Liver (tissue), 3 donors: ENCODE measurements around the gene TMPRSS3.
A peak's percentile ranks its signal among the peaks of the same experiment; 100 is the strongest.

ENCODE experiments used
- ATF3 ChIP-seq: IDR thresholded peaks from 2 replicates; pipeline ENCODE4 v1.6.1; 2016; ENCODE audit warnings: antibody characterized with exemption
- CTCF ChIP-seq: fragments of 150-350 bp; IDR thresholded peaks from 2 replicates; pipeline ENCODE4 v1.5.1; 2017; ENCODE audit warnings: improper control_type of control experiment, low read depth, low read length; ENCODE audit not compliant: missing input control
- EGR1 ChIP-seq, 2 donors: IDR thresholded peaks; 2 replicates each; pipeline ENCODE4 v1.6.1; 2016 to 2018; ENCODE audit warnings: antibody characterized with exemption in 2 of 2, low read depth in 2 of 2
- GABPA ChIP-seq, 2 donors: IDR thresholded peaks in 1 of 2; conservative IDR thresholded peaks in 1 of 2; 2 replicates each; pipeline ENCODE4 v1.6.1; 2016; ENCODE audit warnings: antibody characterized with exemption in 2 of 2, mild to moderate bottlenecking in 1 of 2, moderate library complexity in 1 of 2
- HNF4A ChIP-seq, 2 donors: conservative IDR thresholded peaks; 2 replicates each; pipeline ENCODE4 v1.6.1; 2016; ENCODE audit warnings: antibody characterized with exemption in 2 of 2, mild to moderate bottlenecking in 2 of 2
- MAX ChIP-seq: IDR thresholded peaks from 2 replicates; pipeline ENCODE4 v1.6.1; 2016; ENCODE audit warnings: antibody characterized with exemption
- TAF1 ChIP-seq: conservative IDR thresholded peaks from 2 replicates; pipeline ENCODE4 v1.6.1; 2016; ENCODE audit warnings: antibody characterized with exemption, mild to moderate bottlenecking
- donor health status: healthy.
- donor health status: healthy.

- TF ChIP-seq TAF1 (no peak), CTCF (peak; percentile 64), ATF3 (no peak), EGR1 (IDR thresholded peaks at IDR 0.05; ENCODE audit: low read depth in 2 of 2) (no peak), GABPA (IDR thresholded peaks at IDR 0.05 in 1 of 2, conservative IDR thresholded peaks at IDR 0.05 in 1 of 2) (no peak), HNF4A (conservative IDR thresholded peaks at IDR 0.05) (peak in 1 of 2 donors; percentile 19), MAX (no peak)
These were observed 57.8 kb downstream of the TMPRSS3 start for GRCh38 chr21:42337830-42338728.
